OCI-LY7 (cell line): ENCODE data around the gene CXCR5. TPM values are rescaled to one million over a fixed set of nuclear protein-coding genes. Genes with fewer than 3 reads are reported as not detected.

Experiments
- BruUV-seq: library from RNA; stranded (reverse); fragments of 400-500 nt; replicated peaks from 2 replicates; lab custom pipeline; 2021; lab: Mats Ljungman, UMichigan
- CTCF ChIA-PET: fragments of 300-600 bp; sonication (Branson Sonifier 250); formaldehyde crosslinking; loops from one replicate; lab custom pipeline; 2022; ENCODE audit warnings: antibody characterized with exemption; ENCODE audit not compliant: unreplicated experiment; lab: Charles Lee
- POLR2A ChIA-PET: fragments of 300-600 bp; sonication (Branson Sonifier 250); formaldehyde crosslinking; loops from one replicate; lab custom pipeline; 2022; ENCODE audit warnings: antibody characterized with exemption; lab: Charles Lee
- DNase-seq: peaks from one replicate; pipeline ENCODE4 v3.0.0-alpha.2; 2015; ENCODE audit warnings: low spot score
- H2AFZ ChIP-seq: fragments of 200-600 bp; sonication (generic), shearing (Covaris generic); 2 replicates; pipeline ENCODE4 v1.6.1; 2014; ENCODE audit warnings: mild to moderate bottlenecking, antibody characterized with exemption, low read length, moderate library complexity
- H3K27ac ChIP-seq: fragments of 200-600 bp; sonication (generic); 2 replicates; pipeline ENCODE4 v1.5.1; 2014; ENCODE audit warnings: mixed run types, low read depth, mild to moderate bottlenecking, moderate library complexity, low read length, inconsistent platforms; ENCODE audit not compliant: poor library complexity, severe bottlenecking
- H3K36me3 ChIP-seq: fragments of 200-600 bp; sonication (generic); 2 replicates; pipeline ENCODE4 v1.6.1; 2014; ENCODE audit warnings: mild to moderate bottlenecking, antibody characterized with exemption, low read length, moderate library complexity, mixed read lengths; ENCODE audit not compliant: insufficient read depth
- H3K4me1 ChIP-seq: fragments of 200-600 bp; sonication (generic); 2 replicates; pipeline ENCODE4 v1.5.1; 2014; ENCODE audit warnings: mild to moderate bottlenecking, low read length; ENCODE audit not compliant: insufficient read depth, poor library complexity, severe bottlenecking
- H3K4me2 ChIP-seq: fragments of 200-600 bp; sonication (generic); 2 replicates; pipeline ENCODE4 v1.6.1; 2014; ENCODE audit warnings: mild to moderate bottlenecking, low read length
- H3K4me3 ChIP-seq: fragments of 200-600 bp; sonication (generic); 2 replicates; pipeline ENCODE4 v1.5.1; 2014; ENCODE audit warnings: mild to moderate bottlenecking, low read depth, low read length; ENCODE audit not compliant: poor library complexity, severe bottlenecking
- H3K79me2 ChIP-seq: fragments of 200-600 bp; sonication (generic); 2 replicates; pipeline ENCODE4 v1.6.1; 2016; ENCODE audit warnings: low read depth, mild to moderate bottlenecking, low read length, moderate library complexity, mixed read lengths; ENCODE audit not compliant: insufficient read depth
- H3K9me2 ChIP-seq: fragments of 200-600 bp; sonication (generic); 2 replicates; pipeline ENCODE4 v1.6.1; 2016; ENCODE audit warnings: mild to moderate bottlenecking, low read length, mixed read lengths; ENCODE audit not compliant: insufficient read depth
- H3K9me3 ChIP-seq: fragments of 200-600 bp; sonication (generic); 2 replicates; pipeline ENCODE4 v1.6.1; 2014; ENCODE audit warnings: mild to moderate bottlenecking, mixed run types, low read length, mixed read lengths
- H4K20me1 ChIP-seq: fragments of 200-600 bp; sonication (generic); 2 replicates; pipeline ENCODE4 v1.6.1; 2014; ENCODE audit warnings: mild to moderate bottlenecking, antibody characterized with exemption, low read length, moderate library complexity, mixed read lengths; ENCODE audit not compliant: insufficient read depth
- CTCF ChIP-seq: fragments of 200-600 bp; sonication (generic); conservative IDR thresholded peaks from 2 replicates; pipeline ENCODE4 v1.5.1; 2014; ENCODE audit warnings: mild to moderate bottlenecking, antibody characterized with exemption, low read length, moderate library complexity, mixed read lengths
- EZH2phosphoT487 ChIP-seq: fragments of 200-600 bp; sonication (generic); IDR thresholded peaks from 2 replicates; pipeline ENCODE4 v1.6.1; 2018; ENCODE audit warnings: low read depth, borderline replicate concordance, mild to moderate bottlenecking, mixed run types, antibody characterized with exemption, low read length, moderate library complexity, mixed read lengths
- intact Hi-C: fragments of 100-400 bp; cut with micrococcal nuclease; formaldehyde crosslinking; loops from one replicate; pipeline ENCODE4 v1.10.0; 2022; ENCODE audit not compliant: unreplicated experiment
- total RNA-seq, 2 experiments: library from RNA; depleted of rRNA in 1 of 2; stranded (reverse); fragments of >200 nt in 1 of 2; shearing (Covaris generic) in 1 of 2; gene quantifications; 2 replicates each; pipeline ENCODE4 v1.2.3, GENCODE V29; 2014 to 2022

CXCR5 gene
- total RNA-seq, 2 experiments from 2014 or later: 3.3 to 7.3 TPM

- no peak for DNase-seq
- peaks cover 70% of the 10 kb centered on the region for H3K4me1 ChIP-seq
- CTCF ChIA-PET: interaction anchor here (0.7 kb wide), 1 partner anchor 11 kb away, joined by 3 read pairs; no protein-coding TSS in a partner anchor
Observed at GRCh38 chr11:118923721-118924587, 40.3 kb downstream of the CXCR5 start.

GRCh38 chr11:118924591-118925585 is 41.2 kb downstream of the CXCR5 start:
- H3K79me2 ChIP-seq: peaks cover 22% of the 10 kb centered on the region; the same call in 1 of the 2 replicates
- intact Hi-C loops: loop anchor here (1.0 kb wide), 1 partner anchor 11 kb away; no protein-coding TSS in a partner anchor

More at GRCh38 chr11:118923721-118924587, 40.3 kb downstream of the CXCR5 start:
- Histone ChIP-seq H2AFZ (peak overlapping the region; percentile 11; the same call in 1 of the 2 replicates), H3K9me2 (no peaks in the 10 kb centered on the region), H3K9me3 (no peaks in the 10 kb centered on the region), H4K20me1 (no peaks in the 10 kb centered on the region), H3K36me3 (no peaks in the 10 kb centered on the region), H3K4me2 (peak overlapping the region; percentile 87), H3K4me3 (peak overlapping the region; percentile 90), H3K27ac (peak overlapping the region; percentile 94), H3K79me2 (peaks cover 22% of the 10 kb centered on the region; the same call in 1 of the 2 replicates)
- POLR2A ChIA-PET: interaction anchor here (0.6 to 3.7 kb wide), 5 partner anchors 8 to 131 kb away, joined by 3 to 25 read pairs (median 3); no protein-coding TSS in a partner anchor
- TF ChIP-seq EZH2phosphoT487 (no peak), CTCF (no peak)
- no TSS peak for BruUV-seq
- intact Hi-C loops: loop anchor here (1.0 kb wide), 1 partner anchor 10 kb away; no protein-coding TSS in a partner anchor

More at GRCh38 chr11:118924591-118925585, 41.2 kb downstream of the CXCR5 start:
- Histone ChIP-seq H3K4me3 (peak overlapping the region; percentile 90), H2AFZ (peak overlapping the region; percentile 2; the same call in 1 of the 2 replicates), H3K9me3 (no peaks in the 10 kb centered on the region), H3K9me2 (no peaks in the 10 kb centered on the region), H3K27ac (peak overlapping the region; percentile 94), H4K20me1 (no peaks in the 10 kb centered on the region), H3K4me2 (peak overlapping the region; percentile 87), H3K4me1 (peaks cover 61% of the 10 kb centered on the region), H3K36me3 (no peaks in the 10 kb centered on the region)
- TF ChIP-seq EZH2phosphoT487: no peak
- no peak for TF ChIP-seq CTCF
- ChIA-PET CTCF (interaction anchor here (0.7 to 2.4 kb wide), 2 partner anchors 12 kb away, joined by 3 to 12 read pairs; no protein-coding TSS in a partner anchor), POLR2A (interaction anchor here (0.6 to 3.7 kb wide), 5 partner anchors 10 to 307 kb away, joined by 3 to 25 read pairs (median 3); no protein-coding TSS in a partner anchor)
- no TSS peak for BruUV-seq
- DNase-seq: peak; percentile 72
